ENCODE measurements around the gene POLE4.

- TF ChIP-seq POLR2A (IDR thresholded peaks at IDR 0.05): no peak
- no peak for TF ChIP-seq CTCF (IDR thresholded peaks at IDR 0.05)
- no peak for TF ChIP-seq POLR2AphosphoS5 (IDR thresholded peaks at IDR 0.05)
Observed at GRCh38 chr2:74935975-74936391, 22.5 kb upstream of the POLE4 start.
